ENCODE data around the gene PTP4A2. TPM values are rescaled to one million over a fixed set of nuclear protein-coding genes. Genes with fewer than 3 reads are reported as not detected.

Gene PTP4A2
- total and polyA plus RNA-seq, 10 of the 15 experiments (the other 5 are each of a cell fraction or from before 2014, with no cell fraction given): 180 to 909 (median 375) TPM

- no peak for TF ChIP-seq CUX1 (IDR thresholded peaks at IDR 0.05; ENCODE audit: insufficient replicate concordance, low read depth, low read length)
- TF ChIP-seq SMARCA5 (IDR thresholded peaks at IDR 0.05): no peak
- no peak for TF ChIP-seq EP300 (IDR thresholded peaks at IDR 0.05; ENCODE audit: borderline replicate concordance in 1 of 2, control insufficient read depth in 1 of 2, low read depth in 2 of 2, low read length in 2 of 2)
- TF ChIP-seq E2F8 (IDR thresholded peaks at IDR 0.05; ENCODE audit: low read depth, partially characterized antibody): no peak
- TF ChIP-seq E4F1 (IDR thresholded peaks at IDR 0.05; ENCODE audit: borderline replicate concordance, partially characterized antibody): no peak
- peak; percentile 42; the same call in 1 of the 2 replicates for TF ChIP-seq SIN3A (IDR thresholded peaks at IDR 0.05; ENCODE audit: low read depth, low read length)
- TF ChIP-seq E2F4 (IDR thresholded peaks at IDR 0.05; ENCODE audit: low read depth, low read length): no peak
- TF ChIP-seq EGR1 (IDR thresholded peaks at IDR 0.05; ENCODE audit: borderline replicate concordance in 1 of 2, low read depth in 2 of 2, low read length in 2 of 2): no peak
- TF ChIP-seq ZZZ3 (IDR thresholded peaks at IDR 0.05; ENCODE audit: control insufficient read depth, insufficient read length, low read depth): no peak
- TF ChIP-seq SUZ12 (IDR thresholded peaks at IDR 0.05; ENCODE audit: unreplicated experiment): no peak
- TF ChIP-seq ZBTB33 (IDR thresholded peaks at IDR 0.05): no peak
- TF ChIP-seq PAX5 (IDR thresholded peaks at IDR 0.05; ENCODE audit: borderline replicate concordance, low read depth, low read length): 0 out of 2 replicates have a peak, but pooled peaks have one; percentile 35
- TF ChIP-seq SIX5 (IDR thresholded peaks at IDR 0.05; ENCODE audit: low read depth, low read length, severe bottlenecking): no peak
These were observed 1.7 kb downstream of the PTP4A2 start (continued) for GRCh38 chr1:31936278-31936980.

All from GM12878 (cell line).